Trophoblast cell (in vitro differentiated cells and primary cell): ENCODE measurements around the gene FTO.

Experiments used
- DNase-seq, 2 donors: peaks; one replicate each; pipeline ENCODE4 v3.0.0-alpha.2; 2016
- H2AFZ ChIP-seq: 2 replicates; pipeline ENCODE4 v1.6.1; 2013; ENCODE audit warnings: low read length, moderate library complexity, mild to moderate bottlenecking; ENCODE audit not compliant: insufficient read depth, poor library complexity
- H2AK5ac ChIP-seq: 2 replicates; pipeline ENCODE4 v1.6.1; 2013; ENCODE audit warnings: mild to moderate bottlenecking, low read length
- H2BK120ac ChIP-seq: 2 replicates; pipeline ENCODE4 v1.6.1; 2013; ENCODE audit warnings: low read length, mild to moderate bottlenecking, moderate library complexity; ENCODE audit not compliant: insufficient read depth, poor library complexity
- H2BK12ac ChIP-seq: 2 replicates; pipeline ENCODE4 v1.6.1; 2013; ENCODE audit warnings: mild to moderate bottlenecking, low read length, moderate library complexity
- H2BK5ac ChIP-seq: 2 replicates; pipeline ENCODE4 v1.6.1; 2013; ENCODE audit warnings: low read length, low read depth, moderate library complexity, mild to moderate bottlenecking; ENCODE audit not compliant: poor library complexity
- H3K14ac ChIP-seq: 2 replicates; pipeline ENCODE4 v1.6.1; 2013; ENCODE audit warnings: mild to moderate bottlenecking, low read length
- H3K18ac ChIP-seq: 2 replicates; pipeline ENCODE4 v1.6.1; 2013; ENCODE audit warnings: mild to moderate bottlenecking, low read length
- H3K23ac ChIP-seq: 2 replicates; pipeline ENCODE4 v1.6.1; 2013; ENCODE audit warnings: low read length
- H3K27ac ChIP-seq: 2 replicates; pipeline ENCODE4 v1.5.1; 2013; ENCODE audit warnings: low read depth, mild to moderate bottlenecking, inconsistent platforms, low read length, moderate library complexity
- H3K27me3 ChIP-seq: 2 replicates; pipeline ENCODE4 v1.6.1; 2013; ENCODE audit warnings: inconsistent platforms, mild to moderate bottlenecking, low read length, moderate library complexity; ENCODE audit not compliant: insufficient read depth
- H3K36me3 ChIP-seq, 2 experiments: 1 replicate in 1 of 2; 2 replicates in 1 of 2; pipeline ENCODE4 v1.6.1; 2013; ENCODE audit warnings: low read length in 2 of 2, mild to moderate bottlenecking in 2 of 2, moderate library complexity in 1 of 2; ENCODE audit not compliant: insufficient read depth in 2 of 2, control insufficient read depth in 1 of 2
- H3K4ac ChIP-seq: 2 replicates; pipeline ENCODE4 v1.6.1; 2013; ENCODE audit warnings: low read depth, mild to moderate bottlenecking, low read length, moderate library complexity
- H3K4me1 ChIP-seq, 2 experiments: 1 replicate in 1 of 2; 2 replicates in 1 of 2; pipeline ENCODE4 v1.6.1; 2013; ENCODE audit warnings: low read length in 2 of 2, mild to moderate bottlenecking in 2 of 2, moderate library complexity in 1 of 2; ENCODE audit not compliant: insufficient read depth in 2 of 2, control insufficient read depth in 1 of 2
- H3K4me2 ChIP-seq: 2 replicates; pipeline ENCODE4 v1.6.1; 2013; ENCODE audit warnings: inconsistent platforms, mild to moderate bottlenecking, low read length, moderate library complexity
- H3K4me3 ChIP-seq: 2 replicates; pipeline ENCODE4 v1.5.1; 2013; ENCODE audit warnings: mild to moderate bottlenecking, low read depth, low read length, inconsistent platforms
- H3K79me1 ChIP-seq: one replicate; pipeline ENCODE4 v1.6.1; 2013; ENCODE audit warnings: low read length
- H3K79me2 ChIP-seq: 2 replicates; pipeline ENCODE4 v1.6.1; 2013; ENCODE audit warnings: low read length, mild to moderate bottlenecking; ENCODE audit not compliant: control insufficient read depth, insufficient read depth, poor library complexity
- H3K9ac ChIP-seq: 2 replicates; pipeline ENCODE4 v1.6.1; 2013; ENCODE audit warnings: mild to moderate bottlenecking, low read length
- H3K9me3 ChIP-seq: 2 replicates; pipeline ENCODE4 v1.6.1; 2013; ENCODE audit warnings: low read depth, mild to moderate bottlenecking, control low read depth, inconsistent platforms, low read length; ENCODE audit not compliant: insufficient read depth
- H4K12ac ChIP-seq: 2 replicates; pipeline ENCODE4 v1.6.1; 2013; ENCODE audit warnings: low read depth, mild to moderate bottlenecking, low read length, moderate library complexity
- H4K8ac ChIP-seq: 2 replicates; pipeline ENCODE4 v1.6.1; 2013; ENCODE audit warnings: low read depth, mild to moderate bottlenecking, low read length, moderate library complexity
- H4K91ac ChIP-seq: one replicate; pipeline ENCODE4 v1.6.1; 2013; ENCODE audit warnings: low read depth, mild to moderate bottlenecking, low read length, moderate library complexity
- WGBS: extraction: QIAGEN DNeasy Blood & Tissue Kit; methylation state at CpG from one replicate; pipeline ENCODE4 v1.1.7; 2013; ENCODE audit warnings: missing lambda C conversion rate; ENCODE audit not compliant: insufficient read length, insufficient coverage; ENCODE audit errors: extremely low coverage; 5-methylcytosine and 5-hydroxymethylcytosine counted together

FTO gene

DNA sequence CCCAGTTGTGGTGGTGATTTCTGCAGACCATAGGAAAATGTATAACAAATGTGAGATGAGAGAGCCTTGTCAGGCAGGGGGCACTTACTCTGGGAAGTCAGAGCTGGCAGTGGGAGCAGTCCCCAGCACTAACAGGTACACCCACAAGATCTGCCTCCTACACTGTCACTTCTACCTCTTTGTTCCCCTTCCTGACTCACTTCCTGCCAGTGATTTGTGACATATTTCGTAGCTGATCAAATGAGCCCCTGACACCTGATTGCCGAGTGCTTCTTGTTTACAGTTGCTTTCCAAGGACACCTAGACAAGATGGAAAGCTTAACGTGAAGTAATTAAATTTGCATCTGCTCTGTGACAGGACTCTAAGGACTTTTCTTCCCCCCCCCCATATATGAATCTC lies 40.5 kb downstream of the FTO start:
- WGBS = no CpG with 5 or more reads among the region's 3 CpGs
- Histone ChIP-seq H3K14ac (no peak overlapping the region), H3K4me3 (no peak overlapping the region), H4K8ac (no peak overlapping the region), H2BK120ac (no peak overlapping the region), H2AK5ac (no peak overlapping the region), H3K79me1 (no peaks in the 10 kb centered on the region), H4K12ac (no peak overlapping the region), H3K36me3 (no peaks in the 10 kb centered on the region), H2BK5ac (no peak overlapping the region), H2BK12ac (no peak overlapping the region), H4K91ac (no peak overlapping the region), H3K4ac (no peak overlapping the region), H3K79me2 (no peaks in the 10 kb centered on the region), H3K27me3 (no peaks in the 10 kb centered on the region), H3K4me2 (no peak overlapping the region), H3K9ac (no peak overlapping the region), H3K9me3 (no peaks in the 10 kb centered on the region), H3K18ac (no peak overlapping the region), H3K27ac (no peak overlapping the region), H2AFZ (no peak overlapping the region), H3K4me1 (no peaks in the 10 kb centered on the region), H3K23ac (no peak overlapping the region)
- no peak for DNase-seq

DNA sequence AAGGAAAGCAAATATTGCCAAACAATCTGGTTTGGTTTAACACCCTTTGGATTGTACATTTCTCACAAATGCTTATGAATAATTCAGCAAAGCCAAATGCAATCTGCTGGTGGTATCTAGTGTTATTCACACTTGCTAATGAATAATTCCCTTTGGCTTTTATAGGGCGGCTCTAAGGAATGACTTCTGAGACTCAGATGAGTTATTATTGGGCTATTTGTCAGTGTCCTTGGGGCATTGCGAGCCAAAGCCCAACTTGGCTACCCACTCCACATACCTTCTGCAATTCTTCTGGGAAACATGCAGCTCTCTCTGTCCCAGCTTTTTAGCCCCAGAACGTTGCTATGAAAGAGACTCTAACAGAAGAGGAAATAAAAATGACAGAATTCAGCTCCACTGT lies 41.1 kb downstream of the FTO start:
- Histone ChIP-seq H3K18ac (no peak overlapping the region), H3K36me3 (no peaks in the 10 kb centered on the region), H4K91ac (no peak overlapping the region), H2BK12ac (no peak overlapping the region), H3K4me1 (no peaks in the 10 kb centered on the region), H3K4me2 (no peak overlapping the region), H3K79me1 (no peaks in the 10 kb centered on the region), H3K27me3 (no peaks in the 10 kb centered on the region), H2BK5ac (no peak overlapping the region), H3K27ac (no peak overlapping the region), H3K4me3 (no peak overlapping the region), H2AFZ (no peak overlapping the region), H3K14ac (no peak overlapping the region), H2BK120ac (no peak overlapping the region), H3K79me2 (no peaks in the 10 kb centered on the region), H3K23ac (no peak overlapping the region), H2AK5ac (no peak overlapping the region), H3K9ac (no peak overlapping the region), H4K12ac (no peak overlapping the region), H3K9me3 (no peaks in the 10 kb centered on the region), H3K4ac (no peak overlapping the region), H4K8ac (no peak overlapping the region)
- peak; percentile 35 to 59 for DNase-seq
- no CpG with 5 or more reads among the region's 3 CpGs for WGBS

DNA sequence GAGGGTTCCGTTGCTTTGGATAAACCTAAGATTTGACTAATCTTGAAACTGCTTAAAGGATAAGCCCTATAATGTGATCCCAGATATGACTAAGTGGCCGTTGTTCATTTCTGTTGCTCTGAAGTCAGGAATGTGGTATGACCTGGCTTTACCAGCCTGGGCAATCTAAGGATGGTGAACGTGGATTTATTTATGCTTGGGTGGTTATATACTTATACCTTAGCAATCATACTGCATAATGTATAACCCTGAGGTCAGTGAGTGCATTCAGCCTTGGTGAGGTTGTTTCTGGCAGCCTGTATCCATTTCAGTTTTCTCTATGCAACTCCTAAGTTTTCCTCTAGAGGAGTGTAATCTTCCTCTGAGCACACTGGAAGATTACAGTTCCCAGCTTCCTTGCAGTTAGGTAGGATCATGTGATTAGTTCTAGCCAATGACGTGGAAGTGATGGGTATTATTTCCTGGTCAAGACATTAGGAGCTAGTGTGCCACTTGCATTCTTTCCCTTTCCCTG lies 41.9 kb downstream of the FTO start:
- no peaks in the 10 kb centered on the region for H3K9me3 ChIP-seq
- no peak overlapping the region for H3K23ac ChIP-seq
- H3K27me3 ChIP-seq = no peaks in the 10 kb centered on the region
- H3K18ac ChIP-seq = no peak overlapping the region
- no peak overlapping the region for H2AK5ac ChIP-seq
- no peak overlapping the region for H3K4me2 ChIP-seq
- no peak overlapping the region for H2BK5ac ChIP-seq
- H3K79me2 ChIP-seq = no peaks in the 10 kb centered on the region
- H3K4ac ChIP-seq = no peak overlapping the region
- H3K36me3 ChIP-seq = no peaks in the 10 kb centered on the region
- no peaks in the 10 kb centered on the region for H3K79me1 ChIP-seq
- H3K9ac ChIP-seq = no peak overlapping the region
- no peak overlapping the region for H2BK120ac ChIP-seq
- no peak overlapping the region for H3K14ac ChIP-seq
- H4K91ac ChIP-seq = no peak overlapping the region
- no peak overlapping the region for H3K27ac ChIP-seq
- no peaks in the 10 kb centered on the region for H3K4me1 ChIP-seq
- no peak overlapping the region for H2AFZ ChIP-seq
- DNase-seq = peak; percentile 14 to 66
- no CpG with 5 or more reads among the region's 4 CpGs for WGBS
- H4K12ac ChIP-seq = no peak overlapping the region
- H4K8ac ChIP-seq = no peak overlapping the region
- H2BK12ac ChIP-seq = no peak overlapping the region
- H3K4me3 ChIP-seq = no peak overlapping the region

DNA sequence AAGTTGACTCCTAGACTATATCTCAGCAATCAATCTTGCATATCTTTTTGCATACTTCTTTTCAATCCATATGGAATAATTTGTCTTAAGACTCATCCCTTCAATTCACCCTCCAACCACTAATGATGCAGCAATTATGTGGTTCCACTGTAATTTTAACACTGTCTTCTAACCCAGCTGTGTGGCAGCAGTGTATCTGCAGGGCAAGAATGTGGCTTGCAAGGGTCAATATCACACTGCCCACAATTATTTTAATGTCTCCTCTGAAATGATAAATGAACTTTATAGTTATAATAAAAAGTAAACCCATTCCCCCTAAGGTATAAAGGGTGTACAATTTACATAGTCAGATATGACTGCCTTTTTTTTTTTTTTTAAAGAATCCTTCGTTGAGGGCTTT lies 48.6 kb downstream of the FTO start:
- DNase-seq = no peak
- WGBS = no CpG with 5 or more reads among the region's 1 CpG

More for the DNA sequence above, 48.6 kb downstream of the FTO start:
- Histone ChIP-seq H2BK12ac (no peak overlapping the region), H2BK120ac (no peak overlapping the region), H3K79me1 (no peaks in the 10 kb centered on the region), H3K9ac (no peak overlapping the region), H3K23ac (no peak overlapping the region), H3K36me3 (no peaks in the 10 kb centered on the region), H3K4me1 (peaks cover 0 to 3% of the 10 kb centered on the region in 2 experiments), H2AFZ (no peak overlapping the region), H3K27me3 (no peaks in the 10 kb centered on the region), H4K91ac (no peak overlapping the region), H3K18ac (no peak overlapping the region), H3K4me3 (no peak overlapping the region), H4K8ac (no peak overlapping the region), H3K4ac (no peak overlapping the region), H2AK5ac (no peak overlapping the region), H3K27ac (no peak overlapping the region), H3K9me3 (no peaks in the 10 kb centered on the region), H2BK5ac (no peak overlapping the region), H3K14ac (no peak overlapping the region), H4K12ac (no peak overlapping the region), H3K79me2 (no peaks in the 10 kb centered on the region), H3K4me2 (no peak overlapping the region)
